Mesenchymal stem cell (in vitro differentiated cells and primary cell): ENCODE measurements around the gene CAMSAP2.

Experiments
- DNase-seq: peaks from one replicate; pipeline ENCODE4 v3.0.0-alpha.2; 2013
- H2AFZ ChIP-seq: one replicate; pipeline ENCODE4 v1.6.1; 2013; ENCODE audit warnings: low read depth, mild to moderate bottlenecking, control low read depth, inconsistent platforms, low read length, moderate library complexity
- H2AK5ac ChIP-seq: 2 replicates; pipeline ENCODE4 v1.6.1; 2013; ENCODE audit warnings: low read length, moderate library complexity, mild to moderate bottlenecking, inconsistent platforms; ENCODE audit not compliant: severe bottlenecking
- H2BK120ac ChIP-seq: one replicate; pipeline ENCODE4 v1.6.1; 2013; ENCODE audit warnings: low read depth, mild to moderate bottlenecking, inconsistent platforms, low read length, moderate library complexity
- H2BK12ac ChIP-seq, 2 experiments: one replicate each; pipeline ENCODE4 v1.6.1; 2013; ENCODE audit warnings: inconsistent platforms in 2 of 2, low read length in 2 of 2, mild to moderate bottlenecking in 2 of 2, moderate library complexity in 2 of 2, control low read depth in 1 of 2
- H2BK15ac ChIP-seq: one replicate; pipeline ENCODE4 v1.6.1; 2013; ENCODE audit warnings: mild to moderate bottlenecking, low read depth, inconsistent platforms; ENCODE audit not compliant: poor library complexity, severe bottlenecking
- H2BK5ac ChIP-seq: 2 replicates; pipeline ENCODE4 v1.6.1; 2013; ENCODE audit warnings: low read depth, mild to moderate bottlenecking, low read length, control low read depth, inconsistent platforms; ENCODE audit not compliant: poor library complexity, severe bottlenecking
- H3K14ac ChIP-seq, 2 experiments: one replicate each; pipeline ENCODE4 v1.6.1; 2013; ENCODE audit warnings: inconsistent platforms in 2 of 2, low read length in 2 of 2, control low read depth in 1 of 2, mild to moderate bottlenecking in 1 of 2, moderate library complexity in 1 of 2
- H3K18ac ChIP-seq, 2 experiments: one replicate each; pipeline ENCODE4 v1.6.1; 2013; ENCODE audit warnings: inconsistent platforms in 2 of 2, low read length in 2 of 2, control low read depth in 1 of 2, low read depth in 1 of 2, mild to moderate bottlenecking in 1 of 2
- H3K23ac ChIP-seq, 2 experiments: one replicate each; pipeline ENCODE4 v1.6.1; 2013; ENCODE audit warnings: inconsistent platforms in 2 of 2, low read length in 2 of 2, mild to moderate bottlenecking in 2 of 2, moderate library complexity in 2 of 2, control low read depth in 1 of 2
- H3K27ac ChIP-seq: 2 replicates; pipeline ENCODE4 v1.5.1; 2013; ENCODE audit warnings: mild to moderate bottlenecking, moderate library complexity, low read length, control low read depth, inconsistent platforms; ENCODE audit not compliant: poor library complexity, severe bottlenecking
- H3K27me3 ChIP-seq, 2 experiments: 2 replicates each; pipeline versions ENCODE4 v1.6.1 to v1.7.0; 2013; ENCODE audit warnings: low read length in 2 of 2, mild to moderate bottlenecking in 2 of 2, moderate library complexity in 2 of 2, control low read depth in 1 of 2, inconsistent platforms in 1 of 2; ENCODE audit not compliant: control insufficient read depth in 1 of 2, insufficient read depth in 1 of 2
- H3K36me3 ChIP-seq, 2 experiments: 2 replicates each; pipeline versions ENCODE4 v1.6.1 to v1.7.0; 2013; ENCODE audit warnings: low read length in 2 of 2, control low read depth in 1 of 2, inconsistent platforms in 1 of 2, low read depth in 1 of 2, mild to moderate bottlenecking in 1 of 2; ENCODE audit not compliant: insufficient read depth in 2 of 2, control insufficient read depth in 1 of 2
- H3K4ac ChIP-seq, 2 experiments: one replicate each; pipeline ENCODE4 v1.6.1; 2013; ENCODE audit warnings: inconsistent platforms in 2 of 2, low read length in 2 of 2, mild to moderate bottlenecking in 2 of 2, moderate library complexity in 2 of 2, control low read depth in 1 of 2, low read depth in 1 of 2
- H3K4me1 ChIP-seq: 2 replicates; pipeline ENCODE4 v1.6.1; 2013; ENCODE audit warnings: low read depth, low read length, control low read depth; ENCODE audit not compliant: control insufficient read depth, insufficient read depth
- H3K4me2 ChIP-seq: 2 replicates; pipeline ENCODE4 v1.6.1; 2013; ENCODE audit warnings: low read length, mild to moderate bottlenecking, inconsistent platforms; ENCODE audit not compliant: poor library complexity, severe bottlenecking
- H3K4me3 ChIP-seq, 2 experiments: 2 replicates each; pipeline versions ENCODE4 v1.5.1 to v1.7.0; 2013; ENCODE audit warnings: low read length in 2 of 2, mild to moderate bottlenecking in 2 of 2, control low read depth in 1 of 2, low read depth in 1 of 2; ENCODE audit not compliant: insufficient read depth in 1 of 2
- H3K79me1 ChIP-seq: replicated peaks from 2 replicates; pipeline ENCODE4 v1.6.1; 2013; ENCODE audit warnings: mild to moderate bottlenecking, control low read depth, low read length, inconsistent platforms; ENCODE audit not compliant: poor library complexity, severe bottlenecking
- H3K9ac ChIP-seq: 2 replicates; pipeline ENCODE4 v1.7.0; 2013; ENCODE audit warnings: mild to moderate bottlenecking, low read length, moderate library complexity
- H3K9me3 ChIP-seq: 2 replicates; pipeline ENCODE4 v1.7.0; 2013; ENCODE audit warnings: mild to moderate bottlenecking, low read length; ENCODE audit not compliant: control insufficient read depth
- H4K8ac ChIP-seq: one replicate; pipeline ENCODE4 v1.6.1; 2013; ENCODE audit warnings: inconsistent platforms, mild to moderate bottlenecking, low read length, moderate library complexity
- H4K91ac ChIP-seq: one replicate; pipeline ENCODE4 v1.6.1; 2013; ENCODE audit warnings: mild to moderate bottlenecking, low read length, inconsistent platforms
- WGBS: methylation state at CpG from one replicate; pipeline ENCODE4 v1.1.7; 2013; ENCODE audit warnings: mixed read lengths; 5-methylcytosine and 5-hydroxymethylcytosine counted together

Gene CAMSAP2

GRCh38 chr1:200893411-200893901 is 154.8 kb downstream of the CAMSAP2 start:
- H2BK120ac ChIP-seq, result no peak overlapping the region
- no peak overlapping the region for H3K4ac ChIP-seq
- no peak overlapping the region for H2BK12ac ChIP-seq
- no peak overlapping the region for H4K91ac ChIP-seq
- peaks cover 55% of the 10 kb centered on the region for H3K4me1 ChIP-seq
- H2AK5ac ChIP-seq, result peak overlapping the region; percentile 29
- H3K79me1 ChIP-seq, result peaks cover 14% of the 10 kb centered on the region
- H3K9ac ChIP-seq, result no peak overlapping the region
- H3K4me3 ChIP-seq, result peak overlapping the region in 1 of 2 experiments; percentile 2
- peaks cover 0 to 92% of the 10 kb centered on the region in 2 experiments for H3K27me3 ChIP-seq
- 61% methylated on average over 6 of the region's 6 CpGs for WGBS
- no peak overlapping the region for H4K8ac ChIP-seq
- H2BK15ac ChIP-seq, result no peak overlapping the region
- H3K14ac ChIP-seq, result no peak overlapping the region
- H2BK5ac ChIP-seq, result no peak overlapping the region
- peak overlapping the region; percentile 19 for H3K27ac ChIP-seq
- no peak overlapping the region for H3K18ac ChIP-seq
- H3K23ac ChIP-seq, result no peak overlapping the region
- DNase-seq, result no peak
- H3K9me3 ChIP-seq, result no peaks in the 10 kb centered on the region
- peaks cover 0 to 5% of the 10 kb centered on the region in 2 experiments for H3K36me3 ChIP-seq
- peak overlapping the region; percentile 71 for H3K4me2 ChIP-seq
- no peak overlapping the region for H2AFZ ChIP-seq

GRCh38 chr1:200894712-200895442 is 156.2 kb downstream of the CAMSAP2 start, which contains the start of gene INAVA:
Gene INAVA (plus strand): TSS chr1:200894900. CDS start chr1:200898401, 3,501 bp downstream.
- Histone ChIP-seq H3K23ac (no peak within 1 kb of the TSS), H3K9ac (no peak within 1 kb of the TSS), H2BK5ac (peak within 1 kb of the TSS; percentile 50), H3K36me3 (peaks cover 0 to 16% of the 10 kb centered on the region in 2 experiments), H3K4ac (no peak within 1 kb of the TSS), H2BK120ac (no peak within 1 kb of the TSS), H2BK15ac (no peak within 1 kb of the TSS), H3K4me3 (no peak within 1 kb of the TSS), H2BK12ac (no peak within 1 kb of the TSS), H3K79me1 (peaks cover 22% of the 10 kb centered on the region), H3K18ac (no peak within 1 kb of the TSS), H4K91ac (no peak within 1 kb of the TSS), H2AFZ (no peak within 1 kb of the TSS), H2AK5ac (peak within 1 kb of the TSS; percentile 95), H3K27me3 (peaks cover 0 to 90% of the 10 kb centered on the region in 2 experiments), H3K4me2 (peak within 1 kb of the TSS; percentile 71), H4K8ac (no peak within 1 kb of the TSS), H3K14ac (no peak within 1 kb of the TSS), H3K4me1 (peaks cover 60% of the 10 kb centered on the region), H3K27ac (peak within 1 kb of the TSS; percentile 82), H3K9me3 (no peaks in the 10 kb centered on the region)
- DNase-seq, result no peak
- WGBS, result 93% methylated on average over 15 of the region's 15 CpGs

GRCh38 chr1:200895443-200895789 is 156.7 kb downstream of the CAMSAP2 start:
- Histone ChIP-seq H3K4me3 (no peak overlapping the region), H3K27me3 (peaks cover 0 to 90% of the 10 kb centered on the region in 2 experiments), H3K79me1 (peaks cover 27% of the 10 kb centered on the region), H2BK120ac (no peak overlapping the region), H3K36me3 (peaks cover 0 to 21% of the 10 kb centered on the region in 2 experiments), H2BK12ac (no peak overlapping the region), H3K14ac (no peak overlapping the region), H2AK5ac (peak overlapping the region; percentile 95), H3K27ac (peak overlapping the region; percentile 82), H3K9ac (no peak overlapping the region), H3K4me2 (peak overlapping the region; percentile 35), H3K23ac (no peak overlapping the region), H3K4ac (no peak overlapping the region), H2BK15ac (no peak overlapping the region), H4K91ac (no peak overlapping the region), H2AFZ (no peak overlapping the region), H3K18ac (no peak overlapping the region), H2BK5ac (no peak overlapping the region), H3K4me1 (peaks cover 57% of the 10 kb centered on the region), H3K9me3 (no peaks in the 10 kb centered on the region), H4K8ac (no peak overlapping the region)
- 92% methylated on average over 7 of the region's 8 CpGs for WGBS
- no peak for DNase-seq

GRCh38 chr1:200895801-200896530 is 157.3 kb downstream of the CAMSAP2 start:
- peak overlapping the region; percentile 33 for H2BK5ac ChIP-seq
- no peak overlapping the region for H4K91ac ChIP-seq
- peaks cover 0 to 27% of the 10 kb centered on the region in 2 experiments for H3K36me3 ChIP-seq
- H3K9ac ChIP-seq, result no peak overlapping the region
- H3K4me2 ChIP-seq, result peak overlapping the region; percentile 35
- H2BK15ac ChIP-seq, result no peak overlapping the region
- H2BK12ac ChIP-seq, result no peak overlapping the region
- peaks cover 28% of the 10 kb centered on the region for H3K79me1 ChIP-seq
- no peak overlapping the region for H2AFZ ChIP-seq
- no peaks in the 10 kb centered on the region for H3K9me3 ChIP-seq
- H3K27me3 ChIP-seq, result peaks cover 0 to 90% of the 10 kb centered on the region in 2 experiments
- peak overlapping the region; percentile 82 for H3K27ac ChIP-seq
- H2BK120ac ChIP-seq, result no peak overlapping the region
- H3K4me3 ChIP-seq, result no peak overlapping the region
- H2AK5ac ChIP-seq, result peak overlapping the region; percentile 95
- peaks cover 54% of the 10 kb centered on the region for H3K4me1 ChIP-seq
- no peak overlapping the region for H3K14ac ChIP-seq
- H3K23ac ChIP-seq, result no peak overlapping the region
- H3K4ac ChIP-seq, result no peak overlapping the region
- H4K8ac ChIP-seq, result no peak overlapping the region
- no peak for DNase-seq
- no peak overlapping the region for H3K18ac ChIP-seq
- 79% methylated on average over 6 of the region's 9 CpGs for WGBS
